Mesenchymal stem cell (in vitro differentiated cells and primary cell): ENCODE measurements around the gene PSPN.

Experiments
- DNase-seq: peaks from one replicate; pipeline ENCODE4 v3.0.0-alpha.2; 2013
- H2AFZ ChIP-seq: one replicate; pipeline ENCODE4 v1.6.1; 2013; ENCODE audit warnings: low read depth, mild to moderate bottlenecking, control low read depth, inconsistent platforms, low read length, moderate library complexity
- H2AK5ac ChIP-seq: 2 replicates; pipeline ENCODE4 v1.6.1; 2013; ENCODE audit warnings: low read length, moderate library complexity, mild to moderate bottlenecking, inconsistent platforms; ENCODE audit not compliant: severe bottlenecking
- H2BK120ac ChIP-seq: one replicate; pipeline ENCODE4 v1.6.1; 2013; ENCODE audit warnings: low read depth, mild to moderate bottlenecking, inconsistent platforms, low read length, moderate library complexity
- H2BK12ac ChIP-seq, 2 experiments: one replicate each; pipeline ENCODE4 v1.6.1; 2013; ENCODE audit warnings: inconsistent platforms in 2 of 2, low read length in 2 of 2, mild to moderate bottlenecking in 2 of 2, moderate library complexity in 2 of 2, control low read depth in 1 of 2
- H2BK15ac ChIP-seq: one replicate; pipeline ENCODE4 v1.6.1; 2013; ENCODE audit warnings: mild to moderate bottlenecking, low read depth, inconsistent platforms; ENCODE audit not compliant: poor library complexity, severe bottlenecking
- H2BK5ac ChIP-seq: 2 replicates; pipeline ENCODE4 v1.6.1; 2013; ENCODE audit warnings: low read depth, mild to moderate bottlenecking, low read length, control low read depth, inconsistent platforms; ENCODE audit not compliant: poor library complexity, severe bottlenecking
- H3K14ac ChIP-seq, 2 experiments: one replicate each; pipeline ENCODE4 v1.6.1; 2013; ENCODE audit warnings: inconsistent platforms in 2 of 2, low read length in 2 of 2, control low read depth in 1 of 2, mild to moderate bottlenecking in 1 of 2, moderate library complexity in 1 of 2
- H3K18ac ChIP-seq, 2 experiments: one replicate each; pipeline ENCODE4 v1.6.1; 2013; ENCODE audit warnings: inconsistent platforms in 2 of 2, low read length in 2 of 2, control low read depth in 1 of 2, low read depth in 1 of 2, mild to moderate bottlenecking in 1 of 2
- H3K23ac ChIP-seq, 2 experiments: one replicate each; pipeline ENCODE4 v1.6.1; 2013; ENCODE audit warnings: inconsistent platforms in 2 of 2, low read length in 2 of 2, mild to moderate bottlenecking in 2 of 2, moderate library complexity in 2 of 2, control low read depth in 1 of 2
- H3K27ac ChIP-seq: 2 replicates; pipeline ENCODE4 v1.5.1; 2013; ENCODE audit warnings: mild to moderate bottlenecking, moderate library complexity, low read length, control low read depth, inconsistent platforms; ENCODE audit not compliant: poor library complexity, severe bottlenecking
- H3K27me3 ChIP-seq, 2 experiments: 2 replicates each; pipeline versions ENCODE4 v1.6.1 to v1.7.0; 2013; ENCODE audit warnings: low read length in 2 of 2, mild to moderate bottlenecking in 2 of 2, moderate library complexity in 2 of 2, control low read depth in 1 of 2, inconsistent platforms in 1 of 2; ENCODE audit not compliant: control insufficient read depth in 1 of 2, insufficient read depth in 1 of 2
- H3K36me3 ChIP-seq, 2 experiments: 2 replicates each; pipeline versions ENCODE4 v1.6.1 to v1.7.0; 2013; ENCODE audit warnings: low read length in 2 of 2, control low read depth in 1 of 2, inconsistent platforms in 1 of 2, low read depth in 1 of 2, mild to moderate bottlenecking in 1 of 2; ENCODE audit not compliant: insufficient read depth in 2 of 2, control insufficient read depth in 1 of 2
- H3K4ac ChIP-seq, 2 experiments: one replicate each; pipeline ENCODE4 v1.6.1; 2013; ENCODE audit warnings: inconsistent platforms in 2 of 2, low read length in 2 of 2, mild to moderate bottlenecking in 2 of 2, moderate library complexity in 2 of 2, control low read depth in 1 of 2, low read depth in 1 of 2
- H3K4me1 ChIP-seq: 2 replicates; pipeline ENCODE4 v1.6.1; 2013; ENCODE audit warnings: low read depth, low read length, control low read depth; ENCODE audit not compliant: control insufficient read depth, insufficient read depth
- H3K4me2 ChIP-seq: 2 replicates; pipeline ENCODE4 v1.6.1; 2013; ENCODE audit warnings: low read length, mild to moderate bottlenecking, inconsistent platforms; ENCODE audit not compliant: poor library complexity, severe bottlenecking
- H3K4me3 ChIP-seq, 2 experiments: 2 replicates each; pipeline versions ENCODE4 v1.5.1 to v1.7.0; 2013; ENCODE audit warnings: low read length in 2 of 2, mild to moderate bottlenecking in 2 of 2, control low read depth in 1 of 2, low read depth in 1 of 2; ENCODE audit not compliant: insufficient read depth in 1 of 2
- H3K79me1 ChIP-seq: replicated peaks from 2 replicates; pipeline ENCODE4 v1.6.1; 2013; ENCODE audit warnings: mild to moderate bottlenecking, control low read depth, low read length, inconsistent platforms; ENCODE audit not compliant: poor library complexity, severe bottlenecking
- H3K9ac ChIP-seq: 2 replicates; pipeline ENCODE4 v1.7.0; 2013; ENCODE audit warnings: mild to moderate bottlenecking, low read length, moderate library complexity
- H3K9me3 ChIP-seq: 2 replicates; pipeline ENCODE4 v1.7.0; 2013; ENCODE audit warnings: mild to moderate bottlenecking, low read length; ENCODE audit not compliant: control insufficient read depth
- H4K8ac ChIP-seq: one replicate; pipeline ENCODE4 v1.6.1; 2013; ENCODE audit warnings: inconsistent platforms, mild to moderate bottlenecking, low read length, moderate library complexity
- H4K91ac ChIP-seq: one replicate; pipeline ENCODE4 v1.6.1; 2013; ENCODE audit warnings: mild to moderate bottlenecking, low read length, inconsistent platforms
- WGBS: methylation state at CpG from one replicate; pipeline ENCODE4 v1.1.7; 2013; ENCODE audit warnings: mixed read lengths; 5-methylcytosine and 5-hydroxymethylcytosine counted together

Gene PSPN

GRCh38 chr19:6373096-6373812 lies 2.5 kb downstream of the PSPN start:
- WGBS: 2% methylated on average over 45 of the region's 53 CpGs
- Histone ChIP-seq H3K4me2 (peak overlapping the region; percentile 81), H3K23ac (peak overlapping the region in 1 of 2 experiments; percentile 27), H3K27ac (peak overlapping the region; percentile 89), H4K91ac (peak overlapping the region; percentile 74), H3K4me3 (peak overlapping the region; percentile 89 to 100), H2BK15ac (peak overlapping the region; percentile 99), H2BK120ac (peak overlapping the region; percentile 64), H3K27me3 (no peaks in the 10 kb centered on the region), H3K9ac (peak overlapping the region; percentile 88), H4K8ac (peak overlapping the region; percentile 93), H3K4ac (peak overlapping the region in 1 of 2 experiments; percentile 98), H3K79me1 (peaks cover 7% of the 10 kb centered on the region), H3K4me1 (peaks cover 31% of the 10 kb centered on the region), H2AK5ac (peak overlapping the region; percentile 84), H3K14ac (peak overlapping the region in 1 of 2 experiments; percentile 14), H3K9me3 (no peaks in the 10 kb centered on the region), H3K18ac (peak overlapping the region; percentile 97 to 98), H2BK5ac (peak overlapping the region; percentile 95), H2BK12ac (peak overlapping the region in 1 of 2 experiments; percentile 54), H2AFZ (no peak overlapping the region), H3K36me3 (peaks cover 11 to 36% of the 10 kb centered on the region in 2 experiments)
- DNase-seq: peak; percentile 97

GRCh38 chr19:6372594-6373095 lies 3.1 kb downstream of the PSPN start, which contains the start of gene ALKBH7:
TSS of gene ALKBH7 (plus strand) at chr19:6372794. CDS start at chr19:6372821, 27 bp downstream.
- H2BK12ac ChIP-seq: peak within 1 kb of the TSS in 1 of 2 experiments; percentile 75
- H3K36me3 ChIP-seq: peaks cover 17 to 42% of the 10 kb centered on the region in 2 experiments
- H3K14ac ChIP-seq: peak within 1 kb of the TSS in 1 of 2 experiments; percentile 98
- H3K9me3 ChIP-seq: no peaks in the 10 kb centered on the region
- H3K27ac ChIP-seq: peak within 1 kb of the TSS; percentile 89
- peak within 1 kb of the TSS; percentile 98 for H4K8ac ChIP-seq
- H2BK15ac ChIP-seq: peak within 1 kb of the TSS; percentile 99
- H2AFZ ChIP-seq: peak within 1 kb of the TSS; percentile 97
- H3K4me2 ChIP-seq: peak within 1 kb of the TSS; percentile 81
- H3K9ac ChIP-seq: peak within 1 kb of the TSS; percentile 88
- H3K4me1 ChIP-seq: peaks cover 27% of the 10 kb centered on the region
- H3K4me3 ChIP-seq: peak within 1 kb of the TSS; percentile 89 to 100
- under 1% methylated on average over 46 of the region's 47 CpGs for WGBS
- H3K27me3 ChIP-seq: no peaks in the 10 kb centered on the region
- peak within 1 kb of the TSS in 1 of 2 experiments; percentile 27 for H3K23ac ChIP-seq
- DNase-seq: peak; percentile 100
- peak within 1 kb of the TSS; percentile 97 to 98 for H3K18ac ChIP-seq
- peak within 1 kb of the TSS; percentile 64 for H2BK120ac ChIP-seq
- H4K91ac ChIP-seq: peak within 1 kb of the TSS; percentile 90
- peaks cover 7% of the 10 kb centered on the region for H3K79me1 ChIP-seq
- H2BK5ac ChIP-seq: peak within 1 kb of the TSS; percentile 95
- H3K4ac ChIP-seq: peak within 1 kb of the TSS; percentile 84 to 98
- H2AK5ac ChIP-seq: peak within 1 kb of the TSS; percentile 54

- no peak overlapping the region for H3K9ac ChIP-seq
- no peak overlapping the region for H2BK15ac ChIP-seq
- peaks cover 22% of the 10 kb centered on the region for H3K79me1 ChIP-seq
- H2BK12ac ChIP-seq: no peak overlapping the region
- H3K36me3 ChIP-seq: peaks cover 50 to 55% of the 10 kb centered on the region in 2 experiments
- H3K4me3 ChIP-seq: no peak overlapping the region
- H3K4me1 ChIP-seq: peaks cover 5% of the 10 kb centered on the region
- H2BK120ac ChIP-seq: no peak overlapping the region
- H2AFZ ChIP-seq: no peak overlapping the region
- no peak overlapping the region for H2BK5ac ChIP-seq
- peak overlapping the region; percentile 75 for H4K8ac ChIP-seq
- no peak overlapping the region for H3K27ac ChIP-seq
- H3K23ac ChIP-seq: no peak overlapping the region
- 98% methylated on average over 21 of the region's 21 CpGs for WGBS
- no peak overlapping the region for H3K18ac ChIP-seq
- DNase-seq: no peak
- peak overlapping the region; percentile 67 for H4K91ac ChIP-seq
- no peak overlapping the region for H3K4me2 ChIP-seq
- H3K27me3 ChIP-seq: no peaks in the 10 kb centered on the region
- no peak overlapping the region for H3K14ac ChIP-seq
- H2AK5ac ChIP-seq: no peak overlapping the region
- no peak overlapping the region for H3K4ac ChIP-seq
- no peaks in the 10 kb centered on the region for H3K9me3 ChIP-seq
Measured at GRCh38 chr19:6364353-6364752, 11.4 kb downstream of the PSPN start.

GRCh38 chr19:6362351-6362801 lies 13.4 kb downstream of the PSPN start:
- Histone ChIP-seq H3K4me2 (peak overlapping the region; percentile 58), H4K91ac (no peak overlapping the region), H2AK5ac (peak overlapping the region; percentile 70), H3K18ac (no peak overlapping the region), H3K4me1 (peaks cover 5% of the 10 kb centered on the region), H3K27me3 (no peaks in the 10 kb centered on the region), H2BK15ac (peak overlapping the region; percentile 70), H3K14ac (no peak overlapping the region), H3K4ac (no peak overlapping the region), H2AFZ (no peak overlapping the region), H4K8ac (no peak overlapping the region), H3K79me1 (peaks cover 22% of the 10 kb centered on the region), H3K9me3 (no peaks in the 10 kb centered on the region), H2BK5ac (no peak overlapping the region), H2BK12ac (peak overlapping the region in 1 of 2 experiments; percentile 24), H3K36me3 (peaks cover 32 to 38% of the 10 kb centered on the region in 2 experiments), H3K4me3 (peak overlapping the region; percentile 88 to 96), H3K23ac (no peak overlapping the region), H3K27ac (no peak overlapping the region), H3K9ac (peak overlapping the region; percentile 87), H2BK120ac (no peak overlapping the region)
- 57% methylated on average over 11 of the region's 11 CpGs for WGBS
- DNase-seq: peak; percentile 12
